Ishikawa (cell line): Measurements from ENCODE around the gene FARS2.

ENCODE experiments used
- CEBPB ChIP-seq: IDR thresholded peaks from 2 replicates; pipeline ENCODE4 v1.6.1; 2012
- CREB1 ChIP-seq: IDR thresholded peaks from 2 replicates; pipeline ENCODE4 v1.6.1; 2012; ENCODE audit warnings: low read depth
- EGR1 ChIP-seq: IDR thresholded peaks from 2 replicates; pipeline ENCODE4 v1.6.1; 2012
- EP300 ChIP-seq: IDR thresholded peaks from 2 replicates; pipeline ENCODE4 v1.6.1; 2012; ENCODE audit warnings: borderline replicate concordance
- FOXM1 ChIP-seq: IDR thresholded peaks from 2 replicates; pipeline ENCODE4 v1.6.1; 2012; ENCODE audit warnings: low read depth, borderline replicate concordance
- NFIC ChIP-seq: IDR thresholded peaks from 2 replicates; pipeline ENCODE4 v1.6.1; 2012
- RAD21 ChIP-seq: IDR thresholded peaks from 2 replicates; pipeline ENCODE4 v1.6.1; 2012; ENCODE audit warnings: low read depth
- TAF1 ChIP-seq: IDR thresholded peaks from 2 replicates; pipeline ENCODE4 v1.6.1; 2012; ENCODE audit warnings: low read depth, mild to moderate bottlenecking
- TCF12 ChIP-seq: IDR thresholded peaks from 2 replicates; pipeline ENCODE4 v1.6.1; 2012; ENCODE audit warnings: low read depth
- TEAD4 ChIP-seq: IDR thresholded peaks from 2 replicates; pipeline ENCODE4 v1.6.1; 2012
- USF1 ChIP-seq: IDR thresholded peaks from 2 replicates; pipeline ENCODE4 v1.6.1; 2012
- YY1 ChIP-seq: IDR thresholded peaks from 2 replicates; pipeline ENCODE4 v1.6.1; 2012; ENCODE audit warnings: low read depth
- ZBTB7A ChIP-seq: IDR thresholded peaks from 2 replicates; pipeline ENCODE4 v1.6.1; 2012; ENCODE audit warnings: low read depth
- TF ChIP-seq, protein P1 (sequence below): IDR thresholded peaks from 2 replicates; pipeline ENCODE4 v1.6.1; 2012
- TF ChIP-seq, protein P2 (sequence below): IDR thresholded peaks from 2 replicates; pipeline ENCODE4 v1.6.1; 2012; ENCODE audit warnings: low read depth, mild to moderate bottlenecking

Gene FARS2

DNA sequence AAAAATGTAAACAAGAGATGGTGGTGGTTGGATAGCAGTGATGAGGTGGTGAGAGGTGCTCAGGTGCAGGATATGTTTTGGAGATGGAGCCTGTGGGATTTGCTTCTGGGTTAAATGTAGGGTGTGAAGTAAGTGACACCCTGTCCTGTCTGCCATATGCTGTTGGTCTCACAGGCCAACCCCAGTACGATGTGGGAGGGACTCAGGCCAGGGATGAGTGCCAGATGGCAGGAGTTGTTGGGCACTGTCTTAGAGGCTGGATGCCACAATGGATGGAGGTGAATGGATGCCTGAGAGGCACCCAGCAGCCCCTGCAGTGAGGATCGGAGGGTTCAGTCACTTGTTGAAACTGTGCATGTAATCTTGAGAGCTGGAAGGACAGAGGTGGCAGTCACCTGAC is 486.1 kb downstream of the FARS2 start:
- TF ChIP-seq CEBPB (no peak), RAD21 (no peak), FOXM1 (no peak), YY1 (no peak), CREB1 (no peak), EP300 (no peak)
- TF ChIP-seq, protein P1, sequence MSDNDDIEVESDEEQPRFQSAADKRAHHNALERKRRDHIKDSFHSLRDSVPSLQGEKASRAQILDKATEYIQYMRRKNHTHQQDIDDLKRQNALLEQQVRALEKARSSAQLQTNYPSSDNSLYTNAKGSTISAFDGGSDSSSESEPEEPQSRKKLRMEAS: no peak

DNA sequence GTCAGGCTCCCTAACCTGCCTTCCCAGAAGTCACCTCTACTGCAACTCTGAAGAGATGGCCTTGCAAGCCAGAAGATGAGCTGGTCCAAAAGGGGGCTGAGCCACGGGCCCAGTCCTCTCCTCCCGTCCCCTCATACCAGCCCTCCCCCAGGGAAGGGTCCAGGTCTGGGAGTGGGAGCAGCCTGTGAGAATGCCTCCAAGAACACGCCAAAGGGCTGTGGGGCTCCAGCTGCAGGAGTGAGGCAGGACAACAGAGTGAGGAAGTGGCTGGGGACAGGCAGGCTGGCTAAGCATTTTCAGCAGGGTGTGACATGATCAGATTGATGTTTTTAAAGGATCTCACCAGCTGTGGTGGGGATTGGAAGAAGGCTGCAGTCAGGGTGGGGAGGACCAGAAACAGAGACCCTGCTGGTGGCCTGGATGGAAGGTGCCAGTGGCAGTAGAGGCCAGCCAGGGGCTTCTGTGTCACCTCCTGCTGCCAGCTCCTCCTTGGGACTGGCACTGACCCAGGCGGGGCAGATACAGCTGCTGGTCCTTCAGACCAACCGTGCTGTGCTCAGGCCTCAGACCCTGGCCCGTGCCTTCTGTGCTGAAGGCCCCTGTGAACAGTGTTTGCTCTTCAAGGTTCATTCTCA is 487.8 kb downstream of the FARS2 start:
- TF ChIP-seq CEBPB (no peak), USF1 (no peak), CREB1 (no peak), NFIC (no peak), EGR1 (no peak), RAD21 (no peak), TAF1 (no peak), EP300 (no peak), FOXM1 (no peak), ZBTB7A (no peak), YY1 (no peak), TEAD4 (no peak)
- TF ChIP-seq, protein P2, sequence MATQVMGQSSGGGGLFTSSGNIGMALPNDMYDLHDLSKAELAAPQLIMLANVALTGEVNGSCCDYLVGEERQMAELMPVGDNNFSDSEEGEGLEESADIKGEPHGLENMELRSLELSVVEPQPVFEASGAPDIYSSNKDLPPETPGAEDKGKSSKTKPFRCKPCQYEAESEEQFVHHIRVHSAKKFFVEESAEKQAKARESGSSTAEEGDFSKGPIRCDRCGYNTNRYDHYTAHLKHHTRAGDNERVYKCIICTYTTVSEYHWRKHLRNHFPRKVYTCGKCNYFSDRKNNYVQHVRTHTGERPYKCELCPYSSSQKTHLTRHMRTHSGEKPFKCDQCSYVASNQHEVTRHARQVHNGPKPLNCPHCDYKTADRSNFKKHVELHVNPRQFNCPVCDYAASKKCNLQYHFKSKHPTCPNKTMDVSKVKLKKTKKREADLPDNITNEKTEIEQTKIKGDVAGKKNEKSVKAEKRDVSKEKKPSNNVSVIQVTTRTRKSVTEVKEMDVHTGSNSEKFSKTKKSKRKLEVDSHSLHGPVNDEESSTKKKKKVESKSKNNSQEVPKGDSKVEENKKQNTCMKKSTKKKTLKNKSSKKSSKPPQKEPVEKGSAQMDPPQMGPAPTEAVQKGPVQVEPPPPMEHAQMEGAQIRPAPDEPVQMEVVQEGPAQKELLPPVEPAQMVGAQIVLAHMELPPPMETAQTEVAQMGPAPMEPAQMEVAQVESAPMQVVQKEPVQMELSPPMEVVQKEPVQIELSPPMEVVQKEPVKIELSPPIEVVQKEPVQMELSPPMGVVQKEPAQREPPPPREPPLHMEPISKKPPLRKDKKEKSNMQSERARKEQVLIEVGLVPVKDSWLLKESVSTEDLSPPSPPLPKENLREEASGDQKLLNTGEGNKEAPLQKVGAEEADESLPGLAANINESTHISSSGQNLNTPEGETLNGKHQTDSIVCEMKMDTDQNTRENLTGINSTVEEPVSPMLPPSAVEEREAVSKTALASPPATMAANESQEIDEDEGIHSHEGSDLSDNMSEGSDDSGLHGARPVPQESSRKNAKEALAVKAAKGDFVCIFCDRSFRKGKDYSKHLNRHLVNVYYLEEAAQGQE: no peak

DNA sequence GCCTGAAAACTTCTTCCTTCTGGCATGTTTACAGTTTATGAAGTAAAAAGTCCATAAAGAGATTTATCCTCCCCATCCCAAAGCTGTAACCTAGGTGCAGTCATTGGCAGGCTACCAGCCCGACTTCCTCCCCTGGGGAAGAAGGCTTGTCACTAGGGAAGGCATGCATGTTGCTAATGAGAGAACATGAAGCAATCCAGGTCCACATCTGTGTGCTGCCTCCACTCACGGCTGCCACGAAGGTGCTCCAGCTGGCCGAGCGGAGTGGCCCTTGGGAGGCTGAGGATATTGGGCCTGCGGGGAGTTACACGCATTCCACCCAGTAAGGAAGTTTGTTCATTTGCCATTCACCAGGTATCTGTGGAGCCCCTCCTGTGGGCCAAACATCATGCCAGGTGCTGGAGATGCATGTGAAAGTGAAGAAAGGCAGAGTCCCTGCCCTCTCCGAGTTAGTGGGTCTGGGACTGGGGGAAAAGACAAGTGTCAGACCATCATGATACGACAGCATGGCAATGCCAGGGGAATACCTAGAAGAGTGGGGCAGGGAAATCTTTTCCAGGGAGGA is 488.4 kb downstream of the FARS2 start:
- no peak for TF ChIP-seq EP300
- TF ChIP-seq RAD21: no peak
- no peak for TF ChIP-seq FOXM1
- TF ChIP-seq TCF12: no peak
- TF ChIP-seq YY1: no peak
- no peak for TF ChIP-seq TEAD4
- no peak for TF ChIP-seq CREB1
- TF ChIP-seq NFIC: no peak
- TF ChIP-seq, protein P2: no peak
- no peak for TF ChIP-seq EGR1
- TF ChIP-seq TAF1: no peak
- TF ChIP-seq, protein P1: no peak
- TF ChIP-seq ZBTB7A: no peak
- TF ChIP-seq CEBPB: no peak
- TF ChIP-seq USF1: no peak

DNA sequence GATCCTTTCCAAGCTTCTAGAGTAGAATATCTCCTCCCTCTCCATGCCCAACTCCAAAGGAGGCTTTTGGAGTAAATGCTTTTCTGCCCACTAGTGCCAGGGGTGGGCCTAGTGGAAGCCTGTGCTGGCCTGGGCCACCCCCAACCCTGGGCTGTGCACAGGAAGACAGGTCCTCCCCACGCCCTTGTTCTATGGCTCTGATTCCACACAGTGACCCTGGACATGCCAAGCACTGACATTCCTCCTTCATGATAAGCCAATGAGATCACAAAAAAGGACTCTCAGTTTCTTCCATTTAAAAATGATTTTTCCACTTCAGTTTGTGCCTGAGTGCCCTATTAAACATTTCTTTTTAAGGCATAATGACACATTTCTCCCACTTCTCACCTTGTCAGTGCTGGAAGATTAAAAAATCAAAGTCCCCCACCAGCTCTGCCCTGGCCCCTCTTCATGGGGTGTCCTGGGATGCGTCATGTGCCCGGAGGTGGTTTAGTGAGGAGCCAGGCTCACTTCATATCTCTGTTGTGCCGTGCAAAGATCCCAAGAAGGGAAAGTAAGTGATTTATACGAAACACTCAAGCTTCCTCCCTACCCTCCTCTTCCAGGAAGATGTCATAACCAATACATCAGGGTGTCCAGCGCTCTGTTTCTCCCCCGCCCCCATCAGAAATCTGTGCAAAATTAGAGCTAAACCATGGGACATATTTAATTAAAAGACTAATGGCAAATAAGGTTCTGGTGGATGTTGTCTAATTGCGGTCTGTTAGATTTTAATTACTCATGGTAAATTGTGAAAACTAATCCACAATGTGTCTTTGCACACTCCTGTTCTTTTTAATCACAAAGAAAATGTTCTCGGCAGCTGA is 490.4 kb downstream of the FARS2 start:
- TF ChIP-seq FOXM1 (no peak), CREB1 (no peak), CEBPB (no peak), RAD21 (no peak), YY1 (no peak), TCF12 (no peak), EP300 (no peak), TEAD4 (no peak)

GRCh38 chr6:5752391-5752680 is 491.0 kb downstream of the FARS2 start:
- TF ChIP-seq FOXM1: no peak
- TF ChIP-seq EGR1: no peak
- TF ChIP-seq TAF1: no peak
- TF ChIP-seq RAD21: no peak
- TF ChIP-seq, protein P2: no peak
- TF ChIP-seq YY1: no peak
- TF ChIP-seq, protein P1: no peak
- no peak for TF ChIP-seq TCF12
- TF ChIP-seq USF1: no peak
- no peak for TF ChIP-seq EP300
- TF ChIP-seq CEBPB: no peak
- TF ChIP-seq CREB1: no peak
- TF ChIP-seq ZBTB7A: no peak
- TF ChIP-seq NFIC: no peak
- no peak for TF ChIP-seq TEAD4
